ENCODE data around the gene RASSF4.

Gene RASSF4

DNA sequence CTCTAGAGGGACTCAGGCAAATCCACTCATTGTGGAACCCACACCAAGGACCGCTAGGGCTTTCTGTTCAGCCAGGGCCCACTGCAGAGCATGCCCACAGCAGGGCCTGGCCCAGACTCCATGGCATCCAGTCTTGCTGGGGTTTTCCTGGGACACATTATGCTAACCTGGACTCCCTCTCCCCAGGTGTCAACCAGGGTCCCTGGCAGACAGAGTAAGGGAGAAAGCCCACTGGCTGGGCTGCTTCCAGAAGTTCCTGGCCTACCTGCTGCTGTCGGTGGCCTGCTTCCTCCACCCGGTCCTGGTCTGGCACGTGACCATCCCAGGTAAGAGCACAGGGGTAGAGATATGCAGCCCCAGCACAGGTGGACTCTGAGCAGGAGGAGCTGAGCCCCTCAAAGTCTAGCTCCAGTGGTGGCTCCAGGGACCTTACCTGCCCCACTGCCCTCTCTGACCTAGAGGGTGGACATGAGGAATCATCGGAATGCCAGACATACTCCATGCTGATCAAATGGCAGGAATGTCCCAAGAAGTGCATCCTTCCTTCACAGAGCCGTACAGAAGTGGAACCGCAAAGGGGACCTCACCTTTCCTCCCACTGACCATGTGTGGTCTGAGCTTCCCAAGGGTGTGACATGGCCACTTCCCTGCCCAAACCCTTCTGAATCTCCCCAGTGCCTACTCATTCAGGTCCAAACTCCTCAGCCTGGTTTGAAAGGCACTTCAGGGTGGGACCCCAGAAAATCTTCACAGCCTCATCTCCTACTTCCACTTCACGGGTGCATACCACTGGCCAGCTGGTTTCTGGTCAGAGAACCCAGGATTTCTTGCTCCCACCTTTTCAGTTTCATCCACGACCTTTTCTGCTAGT is 25.9 kb upstream of the RASSF4 start:
- no peak for TF ChIP-seq CTCF (conservative IDR thresholded peaks at IDR 0.05)
- TF ChIP-seq ZFX (IDR thresholded peaks at IDR 0.05): no peak
- H3K27ac ChIP-seq: no peak overlapping the region

DNA sequence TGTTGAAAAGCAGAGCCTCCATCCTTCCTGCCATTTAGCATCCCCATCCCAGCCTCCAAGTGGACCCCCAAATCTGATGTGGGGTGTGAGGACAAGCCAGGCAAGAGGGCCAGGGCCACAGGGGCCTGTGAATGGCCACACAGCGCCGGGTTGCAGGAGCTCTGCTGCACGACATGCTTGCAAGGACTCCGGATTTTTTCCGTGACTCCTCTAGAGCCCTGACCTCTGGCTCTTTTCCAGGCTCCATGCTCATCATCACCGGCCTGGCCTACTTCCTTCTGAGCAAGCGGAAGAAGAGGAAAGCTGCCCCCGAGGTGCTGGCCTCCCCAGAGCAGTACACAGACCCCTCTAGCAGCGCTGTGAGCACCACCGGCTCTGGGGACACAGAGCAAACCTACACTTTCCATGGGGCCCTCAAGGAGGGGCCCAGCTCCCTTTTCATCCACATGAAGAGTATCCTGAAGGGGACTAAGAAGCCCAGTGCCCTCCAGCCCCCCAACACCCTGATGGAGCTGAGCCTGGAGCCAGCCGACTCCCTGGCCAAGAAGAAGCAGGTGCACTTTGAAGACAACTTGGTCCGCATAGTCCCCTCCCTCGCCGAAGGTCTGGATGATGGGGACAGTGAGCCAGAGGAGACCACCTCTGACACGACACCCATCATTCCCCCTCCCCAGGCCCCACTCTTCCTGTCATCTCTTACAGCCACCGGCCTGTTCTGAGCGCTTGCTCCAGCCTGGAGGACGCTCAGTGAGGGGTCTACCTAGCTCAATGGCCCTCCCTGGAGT is 25.0 kb upstream of the RASSF4 start:
- TF ChIP-seq CTCF (conservative IDR thresholded peaks at IDR 0.05): no peak
- TF ChIP-seq ZFX (IDR thresholded peaks at IDR 0.05): no peak
- H3K27ac ChIP-seq: no peak overlapping the region

DNA sequence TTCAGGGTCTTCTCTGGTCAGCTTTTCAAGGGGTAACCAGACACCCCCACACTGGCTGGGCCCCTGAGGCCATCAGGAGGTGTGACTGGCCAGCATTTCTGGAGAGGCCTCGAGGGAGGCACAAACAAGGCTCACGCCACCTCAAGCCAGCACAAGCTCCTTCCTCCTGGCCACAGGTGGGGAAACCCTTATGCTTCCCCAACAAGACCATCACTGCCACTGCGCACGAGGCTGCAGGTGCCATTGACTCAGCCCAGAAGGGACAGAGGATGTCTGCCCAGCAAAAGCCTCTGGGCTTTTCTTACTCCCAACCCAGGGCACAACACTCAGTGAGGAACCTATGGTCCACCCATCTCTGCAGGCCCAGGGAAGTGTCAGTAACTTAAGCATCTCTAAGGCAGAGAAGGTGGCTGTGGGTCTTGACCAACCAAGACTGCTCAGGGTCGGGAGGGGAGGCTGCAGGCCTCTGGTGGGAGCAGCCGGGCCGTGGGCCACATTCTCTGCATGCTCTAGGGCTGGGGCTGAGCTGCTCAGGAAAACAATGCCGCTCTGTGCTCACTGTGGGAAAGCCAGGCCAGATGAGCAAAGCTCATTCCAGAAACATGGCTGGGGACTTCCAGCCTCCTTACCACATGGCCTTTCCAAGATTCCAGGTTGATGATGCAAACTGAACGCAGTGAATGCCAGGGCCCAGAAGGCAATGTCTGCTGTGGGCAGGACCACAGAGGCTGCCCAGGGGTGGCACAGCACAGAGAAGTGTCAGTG is 24.2 kb upstream of the RASSF4 start:
- no peak for TF ChIP-seq ZFX (IDR thresholded peaks at IDR 0.05)
- TF ChIP-seq CTCF (conservative IDR thresholded peaks at IDR 0.05): no peak
- H3K27ac ChIP-seq: no peak overlapping the region

DNA sequence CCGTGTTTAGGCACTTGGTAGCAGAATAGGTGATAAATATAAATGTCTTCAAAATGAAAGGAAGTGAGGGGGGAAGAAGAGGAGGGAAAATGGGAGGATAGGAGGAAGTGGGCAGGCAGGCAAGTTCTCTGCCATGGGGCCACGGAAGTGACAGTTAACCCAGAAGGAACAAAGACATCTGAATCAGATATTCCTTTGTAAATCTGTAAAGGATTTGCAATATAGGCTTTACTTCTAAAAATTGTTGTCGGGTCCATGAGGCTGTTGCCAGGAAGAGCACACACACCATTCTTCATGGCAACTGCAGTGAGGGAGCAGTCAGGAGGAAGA is 23.7 kb upstream of the RASSF4 start:
- no peak overlapping the region for H3K27ac ChIP-seq
- TF ChIP-seq ZFX (IDR thresholded peaks at IDR 0.05) (no peak), CTCF (conservative IDR thresholded peaks at IDR 0.05) (no peak)

- H3K27ac ChIP-seq: no peak overlapping the region
- TF ChIP-seq CTCF (conservative IDR thresholded peaks at IDR 0.05) (no peak), ZFX (IDR thresholded peaks at IDR 0.05) (no peak)
These were observed 23.2 kb upstream of the RASSF4 start for GRCh38 chr10:44936314-44936975.

- no peak overlapping the region for H3K27ac ChIP-seq
- TF ChIP-seq ZFX (IDR thresholded peaks at IDR 0.05): no peak
These were observed 22.2 kb upstream of the RASSF4 start for GRCh38 chr10:44937196-44938005.

DNA sequence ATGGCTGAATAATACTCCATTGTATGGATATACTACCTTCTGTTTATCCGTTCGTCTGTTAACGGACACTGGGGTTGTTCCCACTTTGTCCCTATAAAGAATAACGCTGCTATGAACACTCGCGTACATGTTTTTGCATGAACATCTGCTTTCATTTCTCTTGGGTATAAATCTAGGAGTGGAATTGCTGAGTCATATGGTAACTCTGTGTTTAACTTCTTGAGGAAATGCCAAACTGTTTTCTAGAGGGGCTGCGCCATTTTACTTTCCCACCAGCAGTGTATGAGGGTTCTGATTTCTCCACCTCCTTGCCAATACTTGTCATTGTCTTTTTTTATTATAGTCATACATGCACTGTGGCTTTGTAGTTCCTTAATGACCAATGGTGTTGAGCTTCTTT is 20.6 kb upstream of the RASSF4 start:
- TF ChIP-seq ZFX (IDR thresholded peaks at IDR 0.05) (no peak), CTCF (conservative IDR thresholded peaks at IDR 0.05) (no peak)
- no peak overlapping the region for H3K27ac ChIP-seq

Data from C4-2B (cell line).